ENCODE data around the gene OR11H7. TPM values are rescaled to one million over a fixed set of nuclear protein-coding genes. Genes with fewer than 3 reads are reported as not detected.

The OR11H7 gene
- not detected for total RNA-seq
- long read RNA-seq = 0 reads

GRCh38 chr14:20228681-20229080, at the start of gene OR11H7:
Gene OR11H7 (plus strand): TSS chr14:20228981.
- H3K36me3 ChIP-seq = no peaks in the 10 kb centered on the region
- no peak within 1 kb of the TSS for H3K4me3 ChIP-seq
- H3K9me3 ChIP-seq (replicated peaks) = peaks cover 18% of the 10 kb centered on the region
- intact Hi-C loops (cut with micrococcal nuclease) = no loop called here
- H3K27me3 ChIP-seq (ENCODE audit: low read depth) = no peaks in the 10 kb centered on the region
- H3K4me1 ChIP-seq = no peaks in the 10 kb centered on the region
- TF ChIP-seq CTCF (IDR thresholded peaks at IDR 0.05; ENCODE audit: borderline replicate concordance) = no peak
- DNase-seq = no peak
- no peak within 1 kb of the TSS for H3K27ac ChIP-seq (replicated peaks)

DNA sequence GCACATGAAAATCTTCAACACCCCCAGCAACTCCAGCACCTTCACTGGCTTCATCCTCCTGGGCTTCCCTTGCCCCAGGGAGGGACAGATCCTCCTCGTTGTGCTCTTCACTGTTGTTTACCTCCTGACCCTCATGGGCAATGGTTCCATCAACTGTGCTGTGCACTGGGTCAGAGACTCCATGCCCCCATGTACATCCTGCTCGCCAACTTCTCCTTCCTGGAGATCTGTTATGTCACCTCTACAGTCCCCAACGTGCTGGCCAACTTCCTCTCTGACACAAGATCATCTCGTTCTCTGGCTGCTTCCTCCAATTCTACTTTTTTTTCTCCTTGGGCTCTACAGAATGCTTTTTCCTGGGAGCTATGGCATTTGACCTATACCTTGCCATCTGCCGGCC, 49.6 kb upstream of the OR11H7 start:
- Histone ChIP-seq H3K4me3 (no peak overlapping the region), H3K27ac (replicated peaks) (no peak overlapping the region), H3K27me3 (ENCODE audit: low read depth) (peaks cover 4% of the 10 kb centered on the region), H3K36me3 (no peaks in the 10 kb centered on the region), H3K4me1 (no peaks in the 10 kb centered on the region), H3K9me3 (replicated peaks) (no peaks in the 10 kb centered on the region)
- intact Hi-C loops (cut with micrococcal nuclease) = no loop called here
- TF ChIP-seq CTCF (IDR thresholded peaks at IDR 0.05; ENCODE audit: borderline replicate concordance) = no peak
- peak; percentile 13 for DNase-seq

GRCh38 chr14:20179880-20180279, 48.9 kb upstream of the OR11H7 start:
- no peaks in the 10 kb centered on the region for H3K9me3 ChIP-seq (replicated peaks)
- H3K27ac ChIP-seq (replicated peaks) = no peak overlapping the region
- peaks cover 4% of the 10 kb centered on the region for H3K27me3 ChIP-seq (ENCODE audit: low read depth)
- no peaks in the 10 kb centered on the region for H3K4me1 ChIP-seq
- H3K4me3 ChIP-seq = no peak overlapping the region
- no peak for TF ChIP-seq CTCF (IDR thresholded peaks at IDR 0.05; ENCODE audit: borderline replicate concordance)
- DNase-seq = no peak
- H3K36me3 ChIP-seq = no peaks in the 10 kb centered on the region
- intact Hi-C loops (cut with micrococcal nuclease) = no loop called here

DNA sequence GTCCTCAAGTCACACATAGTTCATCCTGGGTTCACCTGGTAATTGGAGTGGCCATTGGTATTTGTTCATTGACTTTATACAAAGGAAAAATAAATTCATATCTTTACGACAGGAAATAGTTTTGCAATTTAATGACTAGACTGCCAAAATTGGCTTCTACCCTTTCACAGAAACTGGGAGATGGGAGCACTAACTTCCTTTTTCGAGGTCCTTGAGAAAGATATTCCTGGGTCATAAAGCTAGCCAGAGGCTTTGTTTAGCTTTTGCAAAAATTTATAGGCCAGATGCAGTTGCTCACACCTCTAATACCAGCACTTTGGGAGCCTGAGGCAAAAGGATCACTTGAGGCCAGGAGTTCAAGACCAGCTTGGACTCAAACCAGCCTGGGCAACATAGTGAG, 48.3 kb upstream of the OR11H7 start:
- Histone ChIP-seq H3K27ac (replicated peaks) (no peak overlapping the region), H3K9me3 (replicated peaks) (no peaks in the 10 kb centered on the region), H3K4me3 (no peak overlapping the region), H3K36me3 (no peaks in the 10 kb centered on the region), H3K27me3 (ENCODE audit: low read depth) (peaks cover 4% of the 10 kb centered on the region), H3K4me1 (no peaks in the 10 kb centered on the region)
- intact Hi-C loops (cut with micrococcal nuclease) = no loop called here
- TF ChIP-seq CTCF (IDR thresholded peaks at IDR 0.05; ENCODE audit: borderline replicate concordance) = no peak
- no peak for DNase-seq

GRCh38 chr14:20184181-20184580, 44.6 kb upstream of the OR11H7 start:
- no peak for TF ChIP-seq CTCF (IDR thresholded peaks at IDR 0.05; ENCODE audit: borderline replicate concordance)
- H3K36me3 ChIP-seq = no peaks in the 10 kb centered on the region
- no peaks in the 10 kb centered on the region for H3K9me3 ChIP-seq (replicated peaks)
- no peak overlapping the region for H3K27ac ChIP-seq (replicated peaks)
- no peak overlapping the region for H3K4me3 ChIP-seq
- H3K4me1 ChIP-seq = no peaks in the 10 kb centered on the region
- DNase-seq = no peak
- intact Hi-C loops (cut with micrococcal nuclease) = no loop called here
- peaks cover 7% of the 10 kb centered on the region for H3K27me3 ChIP-seq (ENCODE audit: low read depth)

- no peak for DNase-seq
- H3K27ac ChIP-seq (replicated peaks) = no peak within 1 kb of the TSS
- no peaks in the 10 kb centered on the region for H3K36me3 ChIP-seq
- no peaks in the 10 kb centered on the region for H3K4me1 ChIP-seq
- H3K27me3 ChIP-seq (ENCODE audit: low read depth) = peaks cover 18% of the 10 kb centered on the region
- no peak within 1 kb of the TSS for H3K4me3 ChIP-seq
- no peaks in the 10 kb centered on the region for H3K9me3 ChIP-seq (replicated peaks)
- intact Hi-C loops (cut with micrococcal nuclease) = no loop called here
- no peak for TF ChIP-seq CTCF (IDR thresholded peaks at IDR 0.05; ENCODE audit: borderline replicate concordance)
Measured at GRCh38 chr14:20190596-20190995, 38.2 kb upstream of the OR11H7 start, which contains the start of gene OR11G2. Gene OR11G2 (plus strand): TSS chr14:20190896. CDS start chr14:20197438, 6,542 bp downstream.

All from left ventricle myocardium inferior (tissue), 1 donor.